ENCODE results near the gene CFAP299. TPM values are rescaled to one million over a fixed set of nuclear protein-coding genes. Genes with fewer than 3 reads are reported as not detected.
A peak's percentile ranks its signal among the peaks of the same experiment; 100 is the strongest.

CFAP299 gene
- total RNA-seq, 4 donors from 2014 or later, result 0.79 TPM; not detected in 3

DNA sequence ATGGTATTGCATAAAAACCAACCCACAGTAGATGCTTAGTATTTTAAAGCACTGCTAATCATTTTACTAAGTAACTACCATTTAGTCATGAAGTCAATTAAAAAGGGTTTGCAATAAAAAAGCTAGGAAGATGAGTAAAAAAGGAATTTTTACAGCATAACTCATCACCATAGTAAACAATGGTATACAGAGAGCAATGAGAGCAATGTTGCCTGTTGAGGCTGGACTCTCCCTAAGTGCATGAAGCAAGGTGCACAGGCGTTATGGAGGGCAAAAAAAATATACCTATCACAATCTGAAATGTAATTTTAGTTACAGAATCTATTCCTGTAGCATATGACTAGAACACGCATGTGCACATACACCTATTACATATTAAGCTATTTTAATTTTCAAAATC lies 565.4 kb downstream of the CFAP299 start:
- DNase-seq (ENCODE audit: low spot score), result no peak
- ATAC-seq (ENCODE audit: low FRiP score), result no peak
- TF ChIP-seq, protein P1, sequence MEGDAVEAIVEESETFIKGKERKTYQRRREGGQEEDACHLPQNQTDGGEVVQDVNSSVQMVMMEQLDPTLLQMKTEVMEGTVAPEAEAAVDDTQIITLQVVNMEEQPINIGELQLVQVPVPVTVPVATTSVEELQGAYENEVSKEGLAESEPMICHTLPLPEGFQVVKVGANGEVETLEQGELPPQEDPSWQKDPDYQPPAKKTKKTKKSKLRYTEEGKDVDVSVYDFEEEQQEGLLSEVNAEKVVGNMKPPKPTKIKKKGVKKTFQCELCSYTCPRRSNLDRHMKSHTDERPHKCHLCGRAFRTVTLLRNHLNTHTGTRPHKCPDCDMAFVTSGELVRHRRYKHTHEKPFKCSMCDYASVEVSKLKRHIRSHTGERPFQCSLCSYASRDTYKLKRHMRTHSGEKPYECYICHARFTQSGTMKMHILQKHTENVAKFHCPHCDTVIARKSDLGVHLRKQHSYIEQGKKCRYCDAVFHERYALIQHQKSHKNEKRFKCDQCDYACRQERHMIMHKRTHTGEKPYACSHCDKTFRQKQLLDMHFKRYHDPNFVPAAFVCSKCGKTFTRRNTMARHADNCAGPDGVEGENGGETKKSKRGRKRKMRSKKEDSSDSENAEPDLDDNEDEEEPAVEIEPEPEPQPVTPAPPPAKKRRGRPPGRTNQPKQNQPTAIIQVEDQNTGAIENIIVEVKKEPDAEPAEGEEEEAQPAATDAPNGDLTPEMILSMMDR (IDR thresholded peaks at IDR 0.05), result no peak

- DNase-seq (ENCODE audit: low spot score) (no peak), ATAC-seq (ENCODE audit: low FRiP score) (no peak)
- TF ChIP-seq, protein P1 (IDR thresholded peaks at IDR 0.05), result no peak
Observed at GRCh38 chr4:80903020-80903419, 567.5 kb downstream of the CFAP299 start.

GRCh38 chr4:80909938-80910337 lies 574.4 kb downstream of the CFAP299 start:
- no peak for ATAC-seq (ENCODE audit: low FRiP score)
- DNase-seq (ENCODE audit: low spot score), result no peak
- TF ChIP-seq, protein P1 (IDR thresholded peaks at IDR 0.05), result no peak

- no peak for ATAC-seq (ENCODE audit: low FRiP score)
- TF ChIP-seq, protein P1 (IDR thresholded peaks at IDR 0.05), result no peak
Observed at GRCh38 chr4:80911458-80911857, 575.9 kb downstream of the CFAP299 start.

GRCh38 chr4:80912350-80912749 lies 576.8 kb downstream of the CFAP299 start:
- ATAC-seq (ENCODE audit: low FRiP score), result no peak
- no peak for DNase-seq (ENCODE audit: low spot score)
- TF ChIP-seq, protein P1 (IDR thresholded peaks at IDR 0.05), result no peak

More at GRCh38 chr4:80911458-80911857, 575.9 kb downstream of the CFAP299 start:
- no peak for DNase-seq (ENCODE audit: low spot score)

GRCh38 chr4:80913381-80913780 lies 577.9 kb downstream of the CFAP299 start:
- TF ChIP-seq, protein P1 (IDR thresholded peaks at IDR 0.05), result no peak
- no peak for DNase-seq (ENCODE audit: low spot score)
- ATAC-seq (ENCODE audit: low FRiP score), result no peak

GRCh38 chr4:80916770-80917169 lies 581.2 kb downstream of the CFAP299 start:
- DNase-seq (ENCODE audit: low spot score), result no peak
- TF ChIP-seq, protein P1 (IDR thresholded peaks at IDR 0.05), result no peak
- ATAC-seq (ENCODE audit: low FRiP score), result peak; percentile 43

Measured in omental fat pad (tissue), 4 donors.